H9 (cell line): ENCODE measurements around the gene ZNF232. TPM values are rescaled to one million over a fixed set of nuclear protein-coding genes. Genes with fewer than 3 reads are reported as not detected.

Experiments
- DNase-seq: peaks from one replicate; pipeline ENCODE4 v3.0.0-alpha.2; 2017
- H2AFZ ChIP-seq: one replicate; pipeline ENCODE4 v1.6.1; 2013; ENCODE audit warnings: mild to moderate bottlenecking, low read length, control low read depth, moderate library complexity
- H2AK5ac ChIP-seq: 2 replicates; pipeline ENCODE4 v1.6.1; 2013; ENCODE audit warnings: low read length, control low read depth, mixed read lengths; ENCODE audit not compliant: insufficient read length
- H2BK120ac ChIP-seq: one replicate; pipeline ENCODE4 v1.6.1; 2013; ENCODE audit warnings: low read depth, mild to moderate bottlenecking, low read length, control low read depth, inconsistent platforms; ENCODE audit not compliant: poor library complexity, severe bottlenecking
- H2BK12ac ChIP-seq: 2 replicates; pipeline ENCODE4 v1.6.1; 2013; ENCODE audit warnings: low read length, control low read depth, mixed read lengths, low read depth; ENCODE audit not compliant: insufficient read length
- H2BK15ac ChIP-seq: 2 replicates; pipeline ENCODE4 v1.6.1; 2013; ENCODE audit warnings: low read depth, low read length, control low read depth
- H2BK20ac ChIP-seq: one replicate; pipeline ENCODE4 v1.6.1; 2013; ENCODE audit warnings: low read depth, mild to moderate bottlenecking, low read length, control low read depth, inconsistent platforms; ENCODE audit not compliant: poor library complexity, severe bottlenecking
- H2BK5ac ChIP-seq: 2 replicates; pipeline ENCODE4 v1.6.1; 2013; ENCODE audit warnings: low read length, control low read depth, mixed read lengths; ENCODE audit not compliant: insufficient read length
- H3K14ac ChIP-seq: 2 replicates; pipeline ENCODE4 v1.6.1; 2013; ENCODE audit warnings: low read length, control low read depth; ENCODE audit not compliant: insufficient read depth
- H3K18ac ChIP-seq: 2 replicates; pipeline ENCODE4 v1.6.1; 2013; ENCODE audit warnings: low read depth, mild to moderate bottlenecking, mixed read lengths, low read length, control low read depth; ENCODE audit not compliant: insufficient read length
- H3K23ac ChIP-seq: 2 replicates; pipeline ENCODE4 v1.6.1; 2013; ENCODE audit warnings: low read length, control low read depth, mixed read lengths, low read depth; ENCODE audit not compliant: insufficient read length
- H3K23me2 ChIP-seq: 2 replicates; pipeline ENCODE4 v1.6.1; 2013; ENCODE audit warnings: low read depth, mild to moderate bottlenecking, mixed read lengths, low read length, control low read depth; ENCODE audit not compliant: insufficient read length, poor library complexity, severe bottlenecking
- H3K27ac ChIP-seq: 2 replicates; pipeline ENCODE4 v1.5.1; 2013; ENCODE audit warnings: low read length, control low read depth, mixed read lengths, low read depth; ENCODE audit not compliant: insufficient read length
- H3K27me3 ChIP-seq: 2 replicates; pipeline ENCODE4 v1.6.1; 2013; ENCODE audit warnings: low read length, control low read depth, inconsistent platforms; ENCODE audit not compliant: insufficient read depth
- H3K4ac ChIP-seq: 2 replicates; pipeline ENCODE4 v1.6.1; 2013; ENCODE audit warnings: low read depth, mild to moderate bottlenecking, control low read depth, inconsistent platforms, low read length, moderate library complexity
- H3K4me1 ChIP-seq: 2 replicates; pipeline ENCODE4 v1.6.1; 2013; ENCODE audit warnings: low read length, control low read depth, inconsistent platforms; ENCODE audit not compliant: insufficient read depth
- H3K4me2 ChIP-seq: 2 replicates; pipeline ENCODE4 v1.6.1; 2013; ENCODE audit warnings: low read length, control low read depth, mixed read lengths; ENCODE audit not compliant: insufficient read length, insufficient read depth
- H3K56ac ChIP-seq: 2 replicates; pipeline ENCODE4 v1.6.1; 2013; ENCODE audit warnings: low read depth, mild to moderate bottlenecking, mixed read lengths, low read length, control low read depth; ENCODE audit not compliant: insufficient read length
- H3K79me1 ChIP-seq: 2 replicates; pipeline ENCODE4 v1.6.1; 2013; ENCODE audit warnings: low read depth, mild to moderate bottlenecking, moderate library complexity, low read length, control low read depth, inconsistent platforms; ENCODE audit not compliant: insufficient read depth, poor library complexity, severe bottlenecking
- H3K79me2 ChIP-seq: 2 replicates; pipeline ENCODE4 v1.6.1; 2013; ENCODE audit warnings: low read length, control low read depth, inconsistent platforms; ENCODE audit not compliant: insufficient read depth
- H3K9ac ChIP-seq: 2 replicates; pipeline ENCODE4 v1.6.1; 2013; ENCODE audit warnings: low read length, control low read depth, mixed read lengths; ENCODE audit not compliant: insufficient read length; ENCODE audit errors: extremely low read depth
- H3K9me3 ChIP-seq: one replicate; pipeline ENCODE4 v1.6.1; 2013; ENCODE audit warnings: low read depth, low read length, inconsistent platforms; ENCODE audit not compliant: control insufficient read depth
- H3T11ph ChIP-seq: one replicate; pipeline ENCODE4 v1.6.1; 2013; ENCODE audit warnings: mild to moderate bottlenecking, low read length, control low read depth, inconsistent platforms
- H4K20me1 ChIP-seq: one replicate; pipeline ENCODE4 v1.6.1; 2013; ENCODE audit not compliant: control insufficient read depth, insufficient read length, insufficient read depth
- H4K5ac ChIP-seq: 2 replicates; pipeline ENCODE4 v1.6.1; 2013; ENCODE audit warnings: low read depth, mild to moderate bottlenecking, mixed read lengths, low read length, control low read depth; ENCODE audit not compliant: insufficient read length
- H4K8ac ChIP-seq: replicated peaks from 2 replicates; pipeline ENCODE4 v1.6.1; 2013; ENCODE audit warnings: low read length, control low read depth, mixed read lengths, low read depth; ENCODE audit not compliant: insufficient read length
- H4K91ac ChIP-seq: 2 replicates; pipeline ENCODE4 v1.6.1; 2013; ENCODE audit warnings: low read depth, mild to moderate bottlenecking, moderate library complexity, mixed read lengths, low read length, control low read depth; ENCODE audit not compliant: insufficient read length
- H3K27ac Mint-ChIP-seq, 3 experiments: 2 replicates in 2 of 3; 3 replicates in 1 of 3; pipeline ENCODE4 v1.8.0; 2020 to 2021; ENCODE audit warnings: mixed read lengths in 3 of 3, mild to moderate bottlenecking in 1 of 3, moderate library complexity in 1 of 3
- H3K27me3 Mint-ChIP-seq: 2 replicates; pipeline ENCODE4 v1.8.0; 2021; ENCODE audit warnings: low read depth, mild to moderate bottlenecking, moderate library complexity, mixed read lengths
- H3K36me3 Mint-ChIP-seq, 3 experiments: 2 replicates in 2 of 3; 3 replicates in 1 of 3; pipeline ENCODE4 v1.8.0; 2020 to 2021; ENCODE audit warnings: low read depth in 3 of 3, mixed read lengths in 3 of 3; ENCODE audit not compliant: insufficient read depth in 1 of 3
- H3K4me1 Mint-ChIP-seq, 2 experiments: 2 replicates each; pipeline ENCODE4 v1.8.0; 2020; ENCODE audit warnings: mixed read lengths in 2 of 2
- H3K4me3 Mint-ChIP-seq, 2 experiments: 2 replicates in 1 of 2; 3 replicates in 1 of 2; pipeline ENCODE4 v1.8.0; 2020 to 2021; ENCODE audit warnings: mild to moderate bottlenecking in 2 of 2, mixed read lengths in 2 of 2, moderate library complexity in 1 of 2
- H3K9me3 Mint-ChIP-seq, 2 experiments: 2 replicates in 1 of 2; 3 replicates in 1 of 2; pipeline ENCODE4 v1.8.0; 2020; ENCODE audit warnings: mild to moderate bottlenecking in 2 of 2, mixed read lengths in 2 of 2, moderate library complexity in 1 of 2
- WGBS: extraction: QIAGEN DNeasy Blood & Tissue Kit; methylation state at CpG from one replicate; pipeline ENCODE4 v1.1.7; 2013; ENCODE audit warnings: missing lambda C conversion rate, low lambda C conversion rate, mixed read lengths; ENCODE audit not compliant: insufficient read length; ENCODE audit errors: extremely low coverage; 5-methylcytosine and 5-hydroxymethylcytosine counted together
- total RNA-seq: library from RNA; stranded (reverse); gene quantifications from 2 replicates; pipeline ENCODE4 v1.2.1, GENCODE V29; 2021
- TF ChIP-seq, protein P1 (sequence below): fragments of 200-600 bp; sonication (generic); conservative IDR thresholded peaks from 3 replicates; pipeline ENCODE4 v1.8.0; 2021; ENCODE audit warnings: antibody characterized with exemption, mild to moderate bottlenecking

Gene ZNF232
- total RNA-seq, 1 experiment from 2014 or later, result 46.4 TPM

DNA sequence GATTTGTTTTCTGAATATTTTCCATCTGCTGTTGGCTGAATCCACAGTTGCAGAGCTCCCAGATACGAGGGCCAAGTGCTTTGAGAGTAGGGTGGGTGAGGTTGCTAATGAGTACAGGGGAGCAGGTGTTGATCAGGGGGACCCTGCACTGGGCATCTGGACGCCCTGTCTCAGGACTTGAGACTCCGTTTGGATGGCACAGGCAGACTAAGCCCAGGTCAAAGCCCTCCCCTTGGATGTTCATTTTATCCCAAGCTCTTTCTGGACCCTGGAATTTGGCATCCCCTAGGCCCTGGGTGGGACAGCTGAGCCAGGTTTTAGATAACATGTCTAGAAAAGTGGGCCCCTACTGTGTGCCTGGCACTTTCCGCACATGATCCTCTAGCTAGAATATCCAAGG, 16.2 kb upstream of the ZNF232 start:
- H2BK15ac ChIP-seq, result no peak overlapping the region
- WGBS, result no CpG with 5 or more reads among the region's 4 CpGs
- H3K4ac ChIP-seq, result no peak overlapping the region
- H3K27me3 ChIP-seq, result no peaks in the 10 kb centered on the region
- H2AK5ac ChIP-seq, result no peak overlapping the region
- H3K79me1 ChIP-seq, result no peaks in the 10 kb centered on the region
- H3K18ac ChIP-seq, result no peak overlapping the region
- no peak overlapping the region for H3K9ac ChIP-seq
- no peak overlapping the region for H3K27ac ChIP-seq
- TF ChIP-seq, protein P1, sequence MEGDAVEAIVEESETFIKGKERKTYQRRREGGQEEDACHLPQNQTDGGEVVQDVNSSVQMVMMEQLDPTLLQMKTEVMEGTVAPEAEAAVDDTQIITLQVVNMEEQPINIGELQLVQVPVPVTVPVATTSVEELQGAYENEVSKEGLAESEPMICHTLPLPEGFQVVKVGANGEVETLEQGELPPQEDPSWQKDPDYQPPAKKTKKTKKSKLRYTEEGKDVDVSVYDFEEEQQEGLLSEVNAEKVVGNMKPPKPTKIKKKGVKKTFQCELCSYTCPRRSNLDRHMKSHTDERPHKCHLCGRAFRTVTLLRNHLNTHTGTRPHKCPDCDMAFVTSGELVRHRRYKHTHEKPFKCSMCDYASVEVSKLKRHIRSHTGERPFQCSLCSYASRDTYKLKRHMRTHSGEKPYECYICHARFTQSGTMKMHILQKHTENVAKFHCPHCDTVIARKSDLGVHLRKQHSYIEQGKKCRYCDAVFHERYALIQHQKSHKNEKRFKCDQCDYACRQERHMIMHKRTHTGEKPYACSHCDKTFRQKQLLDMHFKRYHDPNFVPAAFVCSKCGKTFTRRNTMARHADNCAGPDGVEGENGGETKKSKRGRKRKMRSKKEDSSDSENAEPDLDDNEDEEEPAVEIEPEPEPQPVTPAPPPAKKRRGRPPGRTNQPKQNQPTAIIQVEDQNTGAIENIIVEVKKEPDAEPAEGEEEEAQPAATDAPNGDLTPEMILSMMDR, result no peak
- H2BK120ac ChIP-seq, result no peak overlapping the region
- no peak overlapping the region for H4K5ac ChIP-seq
- no peaks in the 10 kb centered on the region for H3K36me3 Mint-ChIP-seq
- H3K23me2 ChIP-seq, result peaks cover 2% of the 10 kb centered on the region
- H2BK20ac ChIP-seq, result no peak overlapping the region
- H4K20me1 ChIP-seq, result no peaks in the 10 kb centered on the region
- H3T11ph ChIP-seq, result no peak overlapping the region
- no peaks in the 10 kb centered on the region for H3K4me1 ChIP-seq
- H3K9me3 Mint-ChIP-seq, result no peaks in the 10 kb centered on the region
- no peak for DNase-seq
- H4K8ac ChIP-seq, result no peak overlapping the region
- H3K4me3 Mint-ChIP-seq, result no peak overlapping the region
- H4K91ac ChIP-seq, result no peak overlapping the region
- peaks cover 38% of the 10 kb centered on the region for H3K27me3 Mint-ChIP-seq
- no peak overlapping the region for H3K23ac ChIP-seq
- no peak overlapping the region for H3K4me2 ChIP-seq
- no peak overlapping the region for H2BK12ac ChIP-seq
- no peak overlapping the region for H2AFZ ChIP-seq
- no peak overlapping the region for H3K14ac ChIP-seq
- no peak overlapping the region for H3K56ac ChIP-seq
- H3K79me2 ChIP-seq, result no peaks in the 10 kb centered on the region
- H2BK5ac ChIP-seq, result no peak overlapping the region
- no peak overlapping the region for H3K27ac Mint-ChIP-seq
- H3K9me3 ChIP-seq, result no peaks in the 10 kb centered on the region
- no peaks in the 10 kb centered on the region for H3K4me1 Mint-ChIP-seq
